GM12892 (cell line): ENCODE measurements around the gene ASGR1.

Source experiments
- POLR2A ChIP-seq: IDR thresholded peaks from 2 replicates; pipeline ENCODE4 v1.6.1; 2011; ENCODE audit warnings: low read depth, low read length, control low read depth
- POLR2AphosphoS5 ChIP-seq: IDR thresholded peaks from 2 replicates; pipeline ENCODE4 v1.6.1; 2011; ENCODE audit warnings: low read depth, low read length, control low read depth

DNA sequence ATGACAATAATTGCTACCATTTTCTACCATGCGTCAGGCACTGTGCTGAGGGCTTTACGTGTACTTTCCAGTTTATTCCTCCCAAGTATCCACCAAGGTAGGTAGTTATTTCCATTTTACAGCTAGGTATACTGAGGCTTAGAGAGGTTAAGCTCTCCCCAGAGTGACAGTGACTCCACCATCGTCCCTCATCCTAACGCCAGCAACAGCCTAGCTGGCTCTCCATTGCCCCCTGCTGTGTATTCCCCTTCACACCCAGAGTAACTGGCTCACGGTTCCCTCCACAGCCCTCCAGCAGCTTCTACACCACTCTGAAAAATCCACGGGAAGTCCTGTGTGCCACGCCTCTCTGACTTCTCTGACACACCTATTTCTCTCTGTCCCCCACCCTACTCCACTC lies 7.1 kb upstream of the ASGR1 start:
- TF ChIP-seq POLR2A (no peak), POLR2AphosphoS5 (no peak)
